KG1 (cell line): ENCODE data around the gene FER.
"Not testable (repeated sequence)": the region's sequence is repeated elsewhere in the genome, so short reads cannot be mapped to it uniquely, and the experiment has no call there.

ENCODE experiments used
- DNase-seq: peaks from one replicate; lab custom pipeline; 2025; lab: John Stamatoyannopoulos, UW

FER gene

GRCh38 chr5:108798513-108799265, 51.0 kb downstream of the FER start:
- no peak for DNase-seq

GRCh38 chr5:108801301-108801700, 53.6 kb downstream of the FER start:
- no peak for DNase-seq

GRCh38 chr5:108801776-108802175, 54.1 kb downstream of the FER start:
- DNase-seq, result no peak

GRCh38 chr5:108810717-108811116, 63.0 kb downstream of the FER start:
- no peak for DNase-seq

GRCh38 chr5:108813673-108814072, 66.0 kb downstream of the FER start:
- DNase-seq, result no peak

- no peak for DNase-seq
These were observed 66.9 kb downstream of the FER start for GRCh38 chr5:108814551-108814950.

- no peak for DNase-seq
These were observed 71.0 kb downstream of the FER start for GRCh38 chr5:108818613-108819272.

- no peak for DNase-seq
These were observed 73.3 kb downstream of the FER start for GRCh38 chr5:108820983-108821382.

- DNase-seq, result no peak
These were observed 74.7 kb downstream of the FER start for GRCh38 chr5:108822211-108822947.

GRCh38 chr5:108827131-108827530, 79.4 kb downstream of the FER start:
- DNase-seq, result no peak

GRCh38 chr5:108830705-108831276, 83.1 kb downstream of the FER start:
- DNase-seq, result no peak

- DNase-seq, result no peak
These were observed 88.8 kb downstream of the FER start for GRCh38 chr5:108836492-108836891.

- not testable (repeated sequence) for DNase-seq
These were observed 94.7 kb downstream of the FER start for GRCh38 chr5:108842260-108842941.

GRCh38 chr5:108851129-108851528, 103.4 kb downstream of the FER start:
- DNase-seq, result not testable (repeated sequence)

- DNase-seq, result no peak
These were observed 110.2 kb downstream of the FER start for GRCh38 chr5:108857905-108858304.

- peak; percentile 3 for DNase-seq
These were observed 111.3 kb downstream of the FER start for GRCh38 chr5:108858959-108859358.

- no peak for DNase-seq
These were observed 114.5 kb downstream of the FER start for GRCh38 chr5:108862211-108862610.

GRCh38 chr5:108866097-108866496, 118.4 kb downstream of the FER start:
- not testable (repeated sequence) for DNase-seq

GRCh38 chr5:108867656-108868055, 120.0 kb downstream of the FER start:
- DNase-seq, result no peak

GRCh38 chr5:108869066-108869465, 121.4 kb downstream of the FER start:
- DNase-seq, result no peak

GRCh38 chr5:108876451-108876850, 128.8 kb downstream of the FER start:
- DNase-seq, result no peak

GRCh38 chr5:108878756-108879155, 131.1 kb downstream of the FER start:
- no peak for DNase-seq
